HCT116 (cell line): Measurements from ENCODE around the gene CDC42EP4. TPM values are rescaled to one million over a fixed set of nuclear protein-coding genes. Genes with fewer than 3 reads are reported as not detected.
A peak's percentile ranks its signal among the peaks of the same experiment; 100 is the strongest.

Experiments
- ATAC-seq: fragments of 200-7000 bp; cut with Tn5 transposase; 2 replicates; pipeline ENCODE4 v1.9.1; 2020; ENCODE audit warnings: mild to moderate bottlenecking, moderate library complexity
- BruUV-seq: library from RNA; stranded (reverse); fragments of 400-500 nt; replicated peaks from 2 replicates; lab custom pipeline; 2021; lab: Mats Ljungman, UMichigan
- CTCF ChIA-PET: fragments of 300-600 bp; sonication (Branson Sonifier 250); formaldehyde crosslinking; loops from one replicate; lab custom pipeline; 2021; ENCODE audit warnings: antibody characterized with exemption; lab: Charles Lee
- POLR2A ChIA-PET: fragments of 300-600, 350-600 bp; sonication (Branson Sonifier 250); formaldehyde crosslinking; loops from one replicate; lab custom pipeline; 2021; ENCODE audit warnings: antibody characterized with exemption; lab: Charles Lee
- RAD21 ChIA-PET, 2 experiments: fragments of 300-600 bp; sonication (Branson Sonifier 250); formaldehyde crosslinking; loops; one replicate each; lab custom pipeline; 2023; ENCODE audit warnings: low total read pairs in 2 of 2; ENCODE audit not compliant: uncharacterized antibody in 2 of 2, unreplicated experiment in 2 of 2, low non-redundant PET in 1 of 2; lab: Charles Lee
- DNase-seq: peaks from one replicate; pipeline ENCODE4 v3.0.0-alpha.2; 2010; ENCODE audit warnings: low read depth, low spot score
- H2AFZ ChIP-seq: fragments of 200-600 bp; shearing (Covaris generic), sonication (generic); 2 replicates; pipeline ENCODE4 v1.6.1; 2017; ENCODE audit warnings: low read depth, mixed run types, mixed read lengths, antibody characterized with exemption, low read length; ENCODE audit not compliant: poor library complexity, severe bottlenecking
- H3K27ac ChIP-seq: 2 replicates; pipeline ENCODE4 v1.5.1; 2012; ENCODE audit warnings: low read depth, low read length
- H3K27me3 ChIP-seq: fragments of 200-600 bp; sonication (generic); 2 replicates; pipeline ENCODE4 v1.6.1; 2016; ENCODE audit warnings: mixed run types, low read length, mixed read lengths; ENCODE audit not compliant: insufficient read depth
- H3K36me3 ChIP-seq, 2 experiments: fragments of 200-500 bp in 1 of 2; fragments of 200-600 bp in 1 of 2; sonication (Bioruptor generic) in 1 of 2; sonication (generic) in 1 of 2; 2 replicates each; pipeline versions ENCODE4 v1.5.1 to v1.6.1; 2014 to 2016; ENCODE audit warnings: low read length in 2 of 2, inconsistent platforms in 1 of 2, mixed read lengths in 1 of 2, mixed run types in 1 of 2; ENCODE audit not compliant: insufficient read depth in 2 of 2, control insufficient read depth in 1 of 2
- H3K4me1 ChIP-seq, 2 experiments: fragments of 200-600 bp in 1 of 2; sonication (generic) in 1 of 2; 2 replicates each; pipeline versions ENCODE4 v1.5.1 to v1.6.1; 2012 to 2017; ENCODE audit warnings: low read length in 2 of 2, inconsistent platforms in 1 of 2, mild to moderate bottlenecking in 1 of 2, mixed read lengths in 1 of 2, mixed run types in 1 of 2, moderate library complexity in 1 of 2; ENCODE audit not compliant: insufficient read depth in 2 of 2, control insufficient read depth in 1 of 2
- H3K4me2 ChIP-seq: fragments of 200-600 bp; sonication (generic); 2 replicates; pipeline ENCODE4 v1.6.1; 2017; ENCODE audit warnings: mixed run types, low read length, mixed read lengths
- H3K4me3 ChIP-seq, 2 experiments: fragments of 200-600 bp in 1 of 2; sonication (generic) in 1 of 2; replicated peaks in 1 of 2; 2 replicates each; pipeline ENCODE4 v1.5.1; 2011 to 2016; ENCODE audit warnings: low read length in 2 of 2, control low read depth in 1 of 2, low read depth in 1 of 2, mild to moderate bottlenecking in 1 of 2, mixed read lengths in 1 of 2, mixed run types in 1 of 2
- H3K79me2 ChIP-seq: fragments of 200-600 bp; sonication (generic); 2 replicates; pipeline ENCODE4 v1.6.1; 2017; ENCODE audit warnings: mild to moderate bottlenecking, mixed run types, low read length, moderate library complexity, mixed read lengths; ENCODE audit not compliant: insufficient read depth
- H3K9ac ChIP-seq: fragments of 200-600 bp; sonication (generic); 2 replicates; pipeline ENCODE4 v1.6.1; 2016; ENCODE audit warnings: low read length, mixed read lengths
- H3K9me2 ChIP-seq: fragments of 200-600 bp; sonication (generic), shearing (Covaris generic); 2 replicates; pipeline ENCODE4 v1.6.1; 2017; ENCODE audit warnings: mixed run types, mild to moderate bottlenecking, moderate library complexity; ENCODE audit not compliant: insufficient read depth
- H3K9me3 ChIP-seq, 2 experiments: fragments of 200-500 bp in 1 of 2; fragments of 200-600 bp in 1 of 2; sonication (Bioruptor generic) in 1 of 2; sonication (generic) in 1 of 2; 2 replicates each; pipeline ENCODE4 v1.6.1; 2014 to 2017; ENCODE audit warnings: low read length in 2 of 2, mixed read lengths in 2 of 2, inconsistent platforms in 1 of 2, low read depth in 1 of 2, mild to moderate bottlenecking in 1 of 2, mixed run types in 1 of 2, moderate library complexity in 1 of 2; ENCODE audit not compliant: control insufficient read depth in 1 of 2, insufficient read depth in 1 of 2
- H4K20me1 ChIP-seq: fragments of 200-600 bp; sonication (generic), shearing (Covaris generic); 2 replicates; pipeline ENCODE4 v1.6.1; 2017; ENCODE audit warnings: mixed run types, mild to moderate bottlenecking, moderate library complexity; ENCODE audit not compliant: insufficient read depth
- CEBPB ChIP-seq: IDR thresholded peaks from 2 replicates; pipeline ENCODE4 v1.6.1; 2012; ENCODE audit warnings: low read depth
- EGR1 ChIP-seq: IDR thresholded peaks from 2 replicates; pipeline ENCODE4 v1.6.1; 2012; ENCODE audit warnings: low read depth
- EZH2 ChIP-seq: fragments of 200-600 bp; sonication (generic); IDR thresholded peaks from 2 replicates; pipeline ENCODE4 v1.6.1; 2017; ENCODE audit warnings: antibody characterized with exemption, mixed run types
- FOSL1 ChIP-seq: IDR thresholded peaks from 2 replicates; pipeline ENCODE4 v1.6.1; 2012; ENCODE audit warnings: low read depth
- POLR2A ChIP-seq: IDR thresholded peaks from 2 replicates; pipeline ENCODE4 v1.7.0; 2011; ENCODE audit warnings: borderline replicate concordance; ENCODE audit not compliant: insufficient read depth, insufficient read length; ENCODE audit errors: extremely low read depth
- SIN3A ChIP-seq: IDR thresholded peaks from 2 replicates; pipeline ENCODE4 v1.6.1; 2012; ENCODE audit warnings: low read depth
- SP1 ChIP-seq: IDR thresholded peaks from 2 replicates; pipeline ENCODE4 v1.6.1; 2012; ENCODE audit warnings: low read depth
- YY1 ChIP-seq: IDR thresholded peaks from 2 replicates; pipeline ENCODE4 v1.6.1; 2011; ENCODE audit warnings: low read length, low read depth, moderate library complexity, mild to moderate bottlenecking; ENCODE audit not compliant: insufficient replicate concordance; ENCODE audit errors: extremely low read depth
- ZFX ChIP-seq: fragments of 450-650 bp; IDR thresholded peaks from 2 replicates; pipeline ENCODE4 v1.6.1; 2017
- intact Hi-C: fragments of 100-400 bp; cut with micrococcal nuclease; formaldehyde crosslinking; loops from 2 replicates; pipeline ENCODE4 v1.10.0; 2022
- total RNA-seq: library from RNA; stranded (reverse); gene quantifications from one replicate; pipeline ENCODE4 v1.2.1, GENCODE V29; 2021; ENCODE audit not compliant: unreplicated experiment
- TF ChIP-seq, protein P1 (sequence below): IDR thresholded peaks from 2 replicates; pipeline ENCODE4 v1.6.1; 2012; ENCODE audit warnings: low read depth

The CDC42EP4 gene
- total RNA-seq, 1 experiment from 2014 or later: 54.9 TPM

- TF ChIP-seq FOSL1 (no peak), EZH2 (no peak), POLR2A (no peak), SP1 (no peak), CEBPB (no peak), ZFX (no peak), YY1 (no peak), SIN3A (no peak), EGR1 (no peak)
- TF ChIP-seq, protein P1, sequence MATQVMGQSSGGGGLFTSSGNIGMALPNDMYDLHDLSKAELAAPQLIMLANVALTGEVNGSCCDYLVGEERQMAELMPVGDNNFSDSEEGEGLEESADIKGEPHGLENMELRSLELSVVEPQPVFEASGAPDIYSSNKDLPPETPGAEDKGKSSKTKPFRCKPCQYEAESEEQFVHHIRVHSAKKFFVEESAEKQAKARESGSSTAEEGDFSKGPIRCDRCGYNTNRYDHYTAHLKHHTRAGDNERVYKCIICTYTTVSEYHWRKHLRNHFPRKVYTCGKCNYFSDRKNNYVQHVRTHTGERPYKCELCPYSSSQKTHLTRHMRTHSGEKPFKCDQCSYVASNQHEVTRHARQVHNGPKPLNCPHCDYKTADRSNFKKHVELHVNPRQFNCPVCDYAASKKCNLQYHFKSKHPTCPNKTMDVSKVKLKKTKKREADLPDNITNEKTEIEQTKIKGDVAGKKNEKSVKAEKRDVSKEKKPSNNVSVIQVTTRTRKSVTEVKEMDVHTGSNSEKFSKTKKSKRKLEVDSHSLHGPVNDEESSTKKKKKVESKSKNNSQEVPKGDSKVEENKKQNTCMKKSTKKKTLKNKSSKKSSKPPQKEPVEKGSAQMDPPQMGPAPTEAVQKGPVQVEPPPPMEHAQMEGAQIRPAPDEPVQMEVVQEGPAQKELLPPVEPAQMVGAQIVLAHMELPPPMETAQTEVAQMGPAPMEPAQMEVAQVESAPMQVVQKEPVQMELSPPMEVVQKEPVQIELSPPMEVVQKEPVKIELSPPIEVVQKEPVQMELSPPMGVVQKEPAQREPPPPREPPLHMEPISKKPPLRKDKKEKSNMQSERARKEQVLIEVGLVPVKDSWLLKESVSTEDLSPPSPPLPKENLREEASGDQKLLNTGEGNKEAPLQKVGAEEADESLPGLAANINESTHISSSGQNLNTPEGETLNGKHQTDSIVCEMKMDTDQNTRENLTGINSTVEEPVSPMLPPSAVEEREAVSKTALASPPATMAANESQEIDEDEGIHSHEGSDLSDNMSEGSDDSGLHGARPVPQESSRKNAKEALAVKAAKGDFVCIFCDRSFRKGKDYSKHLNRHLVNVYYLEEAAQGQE: no peak
- H3K9ac ChIP-seq: no peak overlapping the region
- no peaks in the 10 kb centered on the region for H3K9me2 ChIP-seq
- H3K27ac ChIP-seq: no peak overlapping the region
- H3K4me3 ChIP-seq: no peak overlapping the region
- no peaks in the 10 kb centered on the region for H3K4me1 ChIP-seq
- ChIA-PET POLR2A (no interaction called here), CTCF (interaction anchor here (4.1 kb wide), 1 partner anchor 107 kb away, joined by 19 read pairs; no protein-coding TSS in a partner anchor), RAD21 (no interaction called here)
- no peaks in the 10 kb centered on the region for H3K27me3 ChIP-seq
- BruUV-seq: no TSS peak
- no peaks in the 10 kb centered on the region for H3K9me3 ChIP-seq
- no peak overlapping the region for H3K4me2 ChIP-seq
- intact Hi-C loops: no loop called here
- ATAC-seq (peak; percentile 21; the same call in 1 of the 2 replicates), DNase-seq (no peak)
- H3K36me3 ChIP-seq: no peaks in the 10 kb centered on the region
- H4K20me1 ChIP-seq: no peaks in the 10 kb centered on the region
- H3K79me2 ChIP-seq: no peaks in the 10 kb centered on the region
- no peak overlapping the region for H2AFZ ChIP-seq
These were observed 49.7 kb downstream of the CDC42EP4 start for GRCh38 chr17:73261952-73262675.
